ENCODE measurements around the gene FAM184B.
"Not testable (repeated sequence)": the region's sequence is repeated elsewhere in the genome, so short reads cannot be mapped to it uniquely, and the experiment has no call there.

Gene FAM184B

DNA sequence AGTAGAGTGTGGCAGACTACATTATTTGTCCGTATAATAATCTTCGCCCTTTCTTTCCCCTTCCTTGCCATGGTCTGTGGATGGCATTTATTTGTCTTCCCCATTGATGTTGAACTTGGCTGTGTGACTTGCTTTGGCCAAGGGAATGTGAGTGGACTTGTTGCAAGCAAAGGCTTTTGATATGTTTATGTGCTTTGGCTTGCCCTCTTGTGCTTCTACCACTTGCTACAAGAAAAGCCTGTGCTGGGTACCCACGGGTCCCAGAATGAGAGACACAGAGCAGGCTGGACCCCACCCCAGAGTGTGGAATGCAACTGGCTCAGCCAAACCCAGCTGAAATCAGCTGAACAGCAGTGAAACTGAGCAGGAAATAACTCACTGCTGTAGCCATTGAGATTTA is 63.0 kb downstream of the FAM184B start:
- DNase-seq (ENCODE audit: low read depth in 2 of 2), result no peak

DNA sequence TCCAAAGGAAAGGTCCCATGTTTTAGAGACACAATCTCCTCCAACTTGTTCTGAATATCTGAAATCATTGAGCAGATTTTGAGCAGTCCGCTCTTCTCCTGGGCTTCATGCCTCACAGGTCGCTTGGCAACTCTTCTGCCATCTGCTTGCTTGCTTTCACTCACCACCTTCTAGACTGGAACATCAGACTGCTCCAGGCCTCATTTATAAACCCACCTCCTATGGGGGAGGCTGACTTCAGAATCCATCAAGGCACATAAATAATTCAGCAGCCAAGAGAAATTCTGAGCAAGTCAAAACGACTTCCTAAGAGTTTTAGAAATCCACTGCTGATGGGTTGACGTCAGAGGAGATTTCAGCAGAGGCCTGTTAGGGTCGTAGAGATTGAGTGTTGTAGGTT is 64.1 kb downstream of the FAM184B start:
- no peak for DNase-seq (ENCODE audit: low read depth in 2 of 2)

DNA sequence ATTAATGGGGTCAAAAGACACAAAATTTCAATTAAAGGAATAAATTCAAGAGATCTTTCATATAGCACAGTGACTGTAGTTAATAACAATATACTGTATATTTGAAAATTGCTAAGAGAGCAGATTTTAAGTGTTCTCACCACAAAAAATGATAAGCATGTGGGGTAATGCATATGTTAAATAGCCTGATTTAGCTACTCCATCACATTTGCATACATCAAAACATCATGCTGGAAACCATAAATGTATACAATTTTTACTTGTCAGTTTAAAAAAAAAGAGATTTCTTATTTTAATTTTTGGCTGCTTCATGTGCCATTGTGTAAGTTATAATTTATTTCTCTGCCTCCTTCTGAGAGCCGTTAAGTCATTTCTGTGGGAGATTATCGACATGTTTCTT is 65.9 kb downstream of the FAM184B start:
- DNase-seq (ENCODE audit: low read depth in 2 of 2), result no peak

DNA sequence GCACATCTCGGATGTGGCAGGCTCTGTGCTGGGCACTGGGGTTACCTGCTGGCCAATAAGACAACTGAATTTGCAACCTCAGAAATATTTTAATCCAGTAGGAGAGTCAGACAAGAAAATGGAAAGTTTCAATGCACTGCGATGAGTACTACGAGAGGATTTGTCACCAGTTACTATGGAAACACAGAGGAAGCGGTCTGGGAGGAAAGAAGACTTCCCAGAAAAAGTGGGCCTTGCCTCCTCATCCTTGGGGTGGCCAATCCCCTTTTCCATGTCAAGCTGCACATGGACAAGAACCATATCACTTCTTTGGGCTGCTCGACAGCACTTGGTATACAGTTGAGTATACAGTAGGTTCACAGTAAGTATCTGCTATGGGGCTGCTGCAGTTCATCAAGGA is 67.6 kb downstream of the FAM184B start:
- no peak for DNase-seq (ENCODE audit: low read depth in 2 of 2)

DNA sequence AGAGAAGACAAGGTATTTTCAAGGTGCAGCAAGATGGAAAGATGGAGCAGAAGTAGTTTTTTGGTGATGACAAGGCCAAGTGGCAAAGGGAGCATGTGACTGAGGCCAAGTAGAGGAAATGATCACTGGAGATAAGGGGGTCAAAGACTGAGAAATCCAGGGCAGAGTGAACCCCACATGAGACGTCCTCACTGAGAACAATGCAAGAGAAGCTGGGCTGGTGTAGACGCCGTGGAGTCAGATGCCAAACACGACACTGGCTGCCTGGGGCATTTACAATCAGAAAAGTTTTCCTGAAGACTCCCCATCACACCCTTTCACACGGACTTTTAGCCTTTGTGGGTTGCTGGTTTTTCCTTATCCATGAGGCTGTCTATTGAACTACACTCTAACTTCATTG is 69.3 kb downstream of the FAM184B start:
- no peak for DNase-seq (ENCODE audit: low read depth in 2 of 2)

DNA sequence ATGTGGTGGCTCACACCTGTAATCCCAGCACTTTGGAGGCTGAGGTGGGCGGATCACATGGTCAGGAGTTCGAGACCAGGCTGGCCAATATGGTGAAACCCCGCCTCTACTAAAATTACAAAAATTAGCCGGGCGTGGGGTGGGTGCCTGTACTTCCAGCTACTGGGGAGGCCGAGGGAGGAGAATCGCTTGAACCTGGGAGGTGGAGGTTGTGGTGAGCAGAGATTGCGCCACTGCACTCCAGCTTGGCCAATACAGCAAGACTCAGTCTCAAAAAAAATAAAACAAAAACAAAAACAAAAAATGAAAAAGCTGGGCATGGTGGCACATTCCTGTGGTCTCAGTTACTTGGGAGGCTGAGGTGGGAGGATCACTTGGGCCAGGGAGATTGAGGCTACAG is 70.2 kb downstream of the FAM184B start:
- not testable (repeated sequence) for DNase-seq (ENCODE audit: low read depth in 2 of 2)

DNA sequence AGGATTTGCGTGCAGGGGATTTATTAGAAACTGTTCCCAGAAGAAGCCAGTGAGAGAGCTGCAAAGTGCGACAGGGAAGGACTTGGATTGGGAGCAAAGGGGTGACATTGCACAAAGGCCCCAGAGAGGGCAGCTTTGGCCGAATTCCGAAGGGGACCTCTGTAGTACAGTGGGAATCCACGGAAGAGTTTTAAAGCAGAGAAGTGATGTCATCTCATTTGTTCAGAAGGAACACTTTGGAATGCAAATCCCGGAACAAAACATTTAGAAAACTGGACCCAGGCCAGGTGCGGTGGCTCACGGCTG is 71.7 kb downstream of the FAM184B start:
- no peak for DNase-seq (ENCODE audit: low read depth in 2 of 2)

DNA sequence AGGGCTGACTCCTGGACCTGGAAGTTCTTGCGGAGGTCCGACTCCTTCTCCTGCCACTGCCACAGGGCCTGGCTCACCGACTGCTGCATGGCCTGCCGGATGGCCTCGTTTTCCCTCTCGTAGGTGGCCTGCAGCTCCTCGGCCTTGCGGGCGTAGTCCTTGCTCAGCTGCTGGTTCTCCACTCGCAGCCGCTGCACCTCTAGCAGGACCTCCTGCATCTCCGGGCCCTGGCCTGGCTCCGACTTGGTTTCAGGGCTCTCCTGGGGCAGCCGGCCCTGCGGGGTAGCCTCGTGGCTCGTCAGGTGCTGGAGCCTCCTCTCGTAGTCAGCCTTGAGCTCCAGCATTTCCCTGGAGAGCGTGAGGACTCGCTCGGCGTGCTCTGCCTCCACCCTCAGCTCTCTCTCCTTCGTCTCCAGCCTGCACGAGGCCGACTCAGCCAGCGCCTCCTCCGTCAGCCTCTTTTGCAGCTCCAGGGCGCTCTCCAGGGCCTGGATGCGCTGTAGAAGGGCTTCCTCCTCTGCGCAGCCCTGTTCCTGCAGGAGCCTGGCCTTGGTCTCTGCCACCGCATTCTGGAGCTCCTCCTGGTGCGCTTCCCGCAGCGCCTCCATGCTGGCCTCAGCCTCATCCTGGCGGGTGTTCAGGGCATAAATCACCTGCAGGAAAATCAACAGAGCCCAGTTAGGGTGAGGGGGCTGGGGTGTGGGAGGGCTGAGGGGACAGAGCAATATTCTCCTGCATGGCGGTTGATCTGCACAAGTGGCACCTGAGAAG is 72.2 kb downstream of the FAM184B start:
- no peak for DNase-seq (ENCODE audit: low read depth in 2 of 2)

DNA sequence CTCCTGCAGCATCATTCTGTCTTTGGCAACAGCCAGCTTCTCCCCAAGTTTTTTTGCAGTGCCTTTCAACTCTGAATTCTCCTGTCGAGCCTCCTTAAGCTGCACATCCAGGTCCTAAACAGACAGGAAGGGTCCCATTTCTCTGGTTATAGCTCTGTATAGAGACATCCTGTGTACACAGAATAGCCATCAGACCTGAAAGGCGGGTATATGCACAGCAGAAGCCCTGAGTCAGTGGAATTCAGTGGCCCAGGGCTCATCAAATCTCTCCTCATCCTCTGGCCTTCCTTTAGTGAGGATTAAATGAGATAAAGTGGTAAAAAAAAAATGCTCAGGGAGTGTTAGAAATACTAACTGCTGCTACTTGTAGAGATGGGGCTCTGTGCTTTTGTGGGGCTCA is 73.8 kb downstream of the FAM184B start:
- no peak for DNase-seq (ENCODE audit: low read depth in 2 of 2)

DNA sequence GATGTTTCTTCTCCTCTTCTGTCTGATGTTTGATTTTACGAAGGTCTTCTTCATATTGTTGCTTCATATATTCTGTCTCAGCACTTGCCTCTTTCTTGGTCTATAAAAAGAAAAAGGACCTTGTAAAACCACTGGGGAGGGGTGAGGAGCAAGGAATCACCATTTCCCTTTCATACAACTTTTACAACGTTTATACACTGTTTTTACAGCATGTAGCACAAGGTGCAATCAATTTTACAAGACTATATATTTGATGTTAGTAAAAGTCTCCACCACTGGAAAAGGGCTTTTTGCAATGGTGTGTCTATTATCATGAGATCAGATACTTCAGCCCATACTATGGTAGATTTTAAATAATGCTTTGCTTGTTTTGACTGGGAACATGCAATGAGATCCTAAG is 76.3 kb downstream of the FAM184B start:
- no peak for DNase-seq (ENCODE audit: low read depth in 2 of 2)

DNA sequence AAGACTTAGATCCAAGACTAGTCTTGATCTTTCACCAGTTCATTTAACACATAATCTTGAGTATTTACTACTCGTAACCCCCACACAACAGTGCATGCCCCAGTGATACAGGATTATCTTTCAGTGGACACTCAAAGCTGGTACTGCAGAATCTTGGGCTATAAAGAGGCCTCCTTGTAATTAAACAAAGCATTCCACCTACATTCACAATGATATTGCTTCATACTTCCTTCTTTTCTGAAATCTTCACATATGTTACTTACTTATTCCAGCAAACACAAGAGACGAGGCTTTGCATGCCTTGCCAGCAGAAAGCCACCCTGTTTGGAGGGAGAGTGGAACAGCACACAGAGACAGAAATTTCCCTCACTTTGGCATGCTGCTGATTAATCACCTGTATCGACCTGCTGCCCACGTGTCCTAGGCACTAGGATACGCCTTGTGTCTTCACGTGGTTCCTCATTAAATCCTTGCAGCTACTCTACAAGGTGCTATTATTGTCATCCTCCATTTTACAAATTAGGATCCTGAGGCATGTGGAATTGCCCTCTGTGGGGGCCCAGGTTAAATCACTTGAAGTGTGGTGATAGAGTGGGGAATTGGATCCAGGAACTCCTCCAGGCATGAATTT is 77.3 kb downstream of the FAM184B start:
- no peak for DNase-seq (ENCODE audit: low read depth in 2 of 2)

DNA sequence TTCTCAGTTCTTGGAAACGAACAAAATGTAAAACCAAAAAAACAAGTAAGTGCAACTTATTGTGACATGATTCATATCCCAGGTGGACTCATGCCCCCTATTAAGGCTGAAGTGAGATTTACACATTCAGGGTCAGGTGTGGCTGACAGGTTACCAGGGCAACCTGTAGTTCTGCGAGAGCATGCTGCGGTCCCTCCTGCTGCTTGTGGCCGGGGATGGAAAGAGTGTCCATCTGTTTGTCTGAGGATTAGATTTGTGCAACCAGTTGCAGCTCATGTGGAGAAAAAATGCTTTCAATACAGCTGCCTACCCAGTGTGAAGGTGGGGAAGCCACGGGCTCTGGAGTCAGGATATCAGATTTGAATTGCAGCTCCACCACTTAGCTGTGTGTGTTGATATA is 78.8 kb downstream of the FAM184B start:
- DNase-seq (ENCODE audit: low read depth in 2 of 2), result no peak

DNA sequence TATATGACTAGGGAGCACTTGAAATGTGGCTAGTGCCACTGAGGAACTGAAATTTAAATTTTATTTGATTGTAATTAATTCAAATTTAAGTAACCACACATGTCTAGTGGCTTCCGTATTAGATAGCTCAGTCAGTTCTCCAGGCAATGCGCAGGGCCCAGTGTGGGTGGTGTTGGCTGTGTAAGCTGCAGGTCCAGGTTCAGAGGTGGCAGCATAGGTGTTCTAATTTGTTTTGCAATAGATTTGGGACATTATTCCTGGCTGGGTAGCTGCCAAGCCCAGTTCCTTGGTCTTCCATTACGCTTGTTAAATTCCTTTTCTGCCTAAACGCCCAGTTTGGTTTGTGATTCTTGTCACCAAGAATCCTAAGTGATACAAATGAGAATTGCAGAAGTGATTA is 79.5 kb downstream of the FAM184B start:
- no peak for DNase-seq (ENCODE audit: low read depth in 2 of 2)

DNA sequence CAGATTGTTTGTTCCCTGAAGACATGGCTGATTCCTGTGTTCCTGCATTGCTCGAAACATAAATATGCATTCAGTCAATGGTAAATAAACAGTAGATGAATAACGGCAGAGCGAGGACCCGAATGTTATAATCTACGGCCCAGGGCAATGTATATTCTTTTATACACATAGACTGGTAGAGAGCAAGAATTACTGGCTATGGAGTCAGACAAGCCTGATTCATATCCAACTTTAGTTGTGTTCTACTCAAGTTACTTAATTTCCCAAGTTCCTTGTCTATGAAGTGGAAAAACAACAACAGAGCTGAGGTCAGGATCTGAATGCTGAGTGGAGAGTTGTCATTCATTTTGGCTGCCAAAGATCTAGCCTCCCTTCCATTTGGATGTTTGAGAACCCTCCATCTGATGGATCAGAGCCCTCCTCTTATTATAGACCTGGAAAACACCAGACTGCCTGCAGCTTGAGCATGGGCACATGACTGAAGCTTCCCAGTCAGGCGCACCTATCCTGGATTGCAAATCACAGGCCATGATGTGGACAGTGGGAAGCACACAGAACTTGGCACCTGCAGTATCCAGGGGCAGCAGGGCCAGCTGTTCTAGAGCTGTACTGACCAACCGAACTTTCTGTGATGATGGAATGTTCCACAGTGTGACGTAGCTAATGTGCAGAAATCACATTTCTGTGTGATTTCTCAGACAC is 80.1 kb downstream of the FAM184B start:
- DNase-seq (ENCODE audit: low read depth in 2 of 2), result no peak

DNA sequence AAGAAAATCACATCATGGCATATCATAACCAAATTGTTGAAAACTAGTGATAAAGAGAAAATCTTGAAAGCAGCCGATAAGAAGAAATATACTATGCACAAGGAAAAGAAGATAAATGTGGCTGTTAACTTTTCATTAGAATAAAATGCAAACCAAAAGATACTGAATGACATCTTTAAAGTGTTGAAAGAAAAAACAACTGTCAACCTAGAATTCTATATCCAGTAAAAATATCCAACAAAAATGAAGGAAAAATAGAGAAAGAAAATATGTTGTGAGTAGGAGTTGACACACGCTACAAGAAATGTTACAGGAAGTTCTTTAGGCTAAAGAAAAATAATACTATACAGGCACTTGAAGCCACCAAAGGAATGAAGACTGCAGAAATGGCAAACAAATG is 82.0 kb downstream of the FAM184B start:
- no peak for DNase-seq (ENCODE audit: low read depth in 2 of 2)

DNA sequence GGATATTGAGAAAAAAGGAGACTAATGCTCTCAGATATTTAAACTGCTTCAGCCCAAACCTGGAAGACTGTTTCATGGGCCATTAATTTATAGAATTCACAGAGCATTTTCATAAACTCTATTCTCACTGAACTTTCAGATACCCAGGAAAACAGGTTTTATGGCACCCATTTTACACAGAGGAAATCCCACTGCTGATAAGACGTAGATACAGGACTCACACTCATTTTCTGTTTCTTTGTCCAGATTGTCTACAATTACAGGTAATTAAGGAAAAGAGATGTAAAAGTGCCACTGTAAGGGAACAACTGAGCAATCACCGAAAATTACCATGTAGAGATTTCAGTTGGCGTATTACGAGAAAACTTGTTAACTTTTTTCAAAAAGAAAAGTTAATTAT is 83.3 kb downstream of the FAM184B start:
- DNase-seq (ENCODE audit: low read depth in 2 of 2), result no peak

DNA sequence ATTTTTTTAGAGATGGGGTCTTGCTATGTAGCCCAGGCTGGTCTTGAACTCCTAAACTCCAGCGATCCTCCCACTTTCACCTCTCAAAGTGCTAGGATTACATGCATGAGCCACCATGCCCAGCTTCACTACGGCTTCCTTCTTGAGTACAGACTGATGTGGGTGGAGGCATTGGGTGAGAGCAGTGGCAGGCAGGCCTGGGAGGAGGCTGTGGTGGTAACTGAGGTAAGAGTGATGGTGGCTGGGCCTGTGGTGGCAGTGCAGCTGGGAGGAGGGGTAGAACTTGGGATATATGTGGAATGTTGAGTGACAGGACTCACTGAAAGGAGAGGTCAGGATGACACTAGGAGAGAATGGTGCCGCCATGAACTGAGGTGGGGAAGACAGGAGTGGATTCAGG is 86.1 kb downstream of the FAM184B start:
- no peak for DNase-seq (ENCODE audit: low read depth in 2 of 2)

DNA sequence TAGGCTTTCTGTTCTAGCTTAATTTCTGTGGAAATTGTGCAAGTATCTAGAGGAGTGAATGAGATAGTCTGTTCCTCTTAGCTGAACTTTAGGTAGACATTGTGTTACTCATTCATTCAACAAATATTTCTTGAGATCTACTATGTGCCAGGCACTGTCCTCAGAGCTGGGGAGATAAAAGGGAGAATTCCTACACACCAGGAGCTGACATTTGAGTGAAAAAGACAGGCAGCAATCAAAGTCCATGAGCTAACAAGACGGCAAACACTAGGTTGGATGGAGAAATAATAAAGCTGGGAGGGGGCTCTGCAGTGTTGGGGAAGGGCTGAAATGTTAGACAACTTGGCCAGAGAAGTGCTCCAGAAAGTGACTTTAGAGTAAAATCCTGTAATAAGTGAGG is 86.9 kb downstream of the FAM184B start:
- no peak for DNase-seq (ENCODE audit: low read depth in 2 of 2)

DNA sequence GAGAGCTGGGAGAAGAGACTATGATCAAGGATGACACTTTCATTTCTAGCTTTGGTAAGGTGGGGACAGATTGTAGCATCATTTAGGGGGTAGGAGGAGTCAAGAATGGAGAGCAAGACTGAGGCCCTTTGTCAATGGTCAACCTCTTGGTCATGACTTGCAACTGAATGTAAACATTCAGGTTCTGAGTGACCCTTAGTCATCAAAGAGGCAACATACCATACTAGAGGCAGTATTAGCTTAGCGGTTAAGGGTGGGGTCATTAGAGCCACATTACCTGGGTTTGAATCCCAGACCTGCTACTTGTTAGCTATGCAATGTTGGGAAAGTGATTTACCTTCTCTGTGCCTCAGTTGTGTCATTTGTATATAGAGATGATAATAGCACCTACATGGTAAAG is 90.5 kb downstream of the FAM184B start:
- DNase-seq (ENCODE audit: low read depth in 2 of 2), result no peak

DNA sequence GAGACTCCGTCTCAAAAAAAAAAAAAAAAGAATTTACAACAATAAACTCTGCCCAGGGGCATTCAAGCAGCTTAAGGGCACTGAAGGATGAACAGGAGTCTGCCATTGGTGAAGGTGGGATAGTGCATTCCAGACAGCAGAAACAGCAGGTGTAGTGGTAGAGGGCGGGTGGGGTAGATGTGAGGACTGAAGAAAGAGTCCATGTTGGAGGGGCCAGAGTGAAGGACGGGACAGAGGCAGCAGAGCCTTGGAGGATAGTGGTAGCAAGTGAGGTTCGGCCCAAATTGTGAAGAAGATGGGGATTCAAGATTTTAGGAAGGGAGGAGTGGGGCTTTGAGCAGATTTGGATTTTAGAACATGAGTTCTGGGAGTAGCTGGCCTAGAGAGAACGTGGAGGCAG is 91.3 kb downstream of the FAM184B start:
- no peak for DNase-seq (ENCODE audit: low read depth in 2 of 2)

DNA sequence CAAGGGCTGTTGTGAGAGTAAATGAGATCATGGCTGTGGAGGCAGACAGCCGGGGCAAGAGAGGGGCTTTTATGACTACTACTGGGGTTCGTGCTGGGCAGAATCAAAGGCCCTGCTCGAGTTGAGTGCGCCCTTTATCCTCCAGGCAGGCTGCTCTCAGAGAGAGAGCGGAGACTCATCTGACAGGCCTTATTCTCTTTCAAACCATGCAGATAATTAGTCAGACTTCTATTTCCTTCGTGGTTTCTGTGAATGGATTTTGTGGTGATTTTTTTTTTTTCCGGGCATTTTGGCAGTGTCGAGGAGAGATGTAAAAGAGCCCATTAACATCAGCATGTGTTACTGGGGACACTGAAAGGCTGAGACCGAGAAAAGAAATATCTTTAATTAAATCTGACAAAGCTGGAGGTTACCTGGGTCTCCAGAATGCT is 93.4 kb downstream of the FAM184B start:
- no peak for DNase-seq (ENCODE audit: low read depth in 2 of 2)

DNA sequence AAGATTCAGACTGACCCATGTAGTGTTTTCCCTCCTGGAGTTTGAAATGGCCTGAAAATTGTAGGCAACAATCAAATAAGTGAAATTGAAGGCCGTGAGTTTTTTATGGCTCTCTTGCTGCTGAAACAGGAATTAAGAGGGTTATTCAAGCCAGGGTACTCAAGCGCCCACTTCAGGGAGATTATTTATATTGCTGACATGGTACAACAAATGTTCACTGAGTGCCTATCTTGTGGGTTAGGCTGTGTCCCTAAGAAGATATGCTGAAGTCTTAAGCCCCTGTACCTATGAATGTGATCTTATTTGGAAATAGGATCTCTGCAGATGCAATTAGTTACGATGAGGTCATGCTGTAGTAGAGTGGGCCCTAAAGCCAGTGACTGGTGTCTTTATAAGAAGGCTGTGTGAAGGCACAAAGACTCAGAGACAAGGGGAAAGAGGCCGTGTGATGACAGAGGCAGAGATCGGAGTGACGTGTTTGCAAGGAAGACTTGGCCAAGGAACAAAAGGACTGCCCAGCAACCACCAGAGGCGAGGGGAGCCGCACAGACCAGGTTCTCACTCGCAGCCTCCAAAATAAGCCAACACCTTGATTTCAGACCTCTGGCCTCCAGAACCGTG is 94.1 kb downstream of the FAM184B start:
- DNase-seq (ENCODE audit: low read depth in 2 of 2), result no peak

DNA sequence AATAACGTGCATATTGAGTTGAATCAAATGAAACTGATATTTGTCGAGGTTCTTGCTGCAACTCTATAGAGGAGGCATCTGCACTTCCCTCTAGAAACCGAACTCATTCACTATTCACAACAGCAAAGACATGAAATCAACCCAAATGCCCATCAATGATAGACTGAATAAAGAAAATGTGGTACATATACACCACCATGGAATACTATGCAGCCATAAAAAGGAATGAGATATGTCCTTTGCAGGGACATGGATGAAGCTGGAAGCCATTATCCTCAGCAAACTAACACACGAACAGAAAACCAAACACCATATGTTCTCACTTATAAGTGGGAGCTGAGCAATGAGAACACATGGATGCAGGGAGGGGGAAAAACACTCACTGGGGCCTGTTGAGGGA is 96.8 kb downstream of the FAM184B start:
- DNase-seq (ENCODE audit: low read depth in 2 of 2), result not testable (repeated sequence)

Data from stimulated activated CD8-positive, alpha-beta memory T cell treated with anti-CD3 and anti-CD28 coated beads, Interleukin-2, amount 100 ng/mL, for 1 hour (primary cell).